Femur (tissue), 1 donor: ENCODE results near the gene ADAMTS8.

Experiments used
- DNase-seq: peaks from one replicate; pipeline ENCODE4 v3.0.0-alpha.2; 2017

ADAMTS8 gene, protein sequence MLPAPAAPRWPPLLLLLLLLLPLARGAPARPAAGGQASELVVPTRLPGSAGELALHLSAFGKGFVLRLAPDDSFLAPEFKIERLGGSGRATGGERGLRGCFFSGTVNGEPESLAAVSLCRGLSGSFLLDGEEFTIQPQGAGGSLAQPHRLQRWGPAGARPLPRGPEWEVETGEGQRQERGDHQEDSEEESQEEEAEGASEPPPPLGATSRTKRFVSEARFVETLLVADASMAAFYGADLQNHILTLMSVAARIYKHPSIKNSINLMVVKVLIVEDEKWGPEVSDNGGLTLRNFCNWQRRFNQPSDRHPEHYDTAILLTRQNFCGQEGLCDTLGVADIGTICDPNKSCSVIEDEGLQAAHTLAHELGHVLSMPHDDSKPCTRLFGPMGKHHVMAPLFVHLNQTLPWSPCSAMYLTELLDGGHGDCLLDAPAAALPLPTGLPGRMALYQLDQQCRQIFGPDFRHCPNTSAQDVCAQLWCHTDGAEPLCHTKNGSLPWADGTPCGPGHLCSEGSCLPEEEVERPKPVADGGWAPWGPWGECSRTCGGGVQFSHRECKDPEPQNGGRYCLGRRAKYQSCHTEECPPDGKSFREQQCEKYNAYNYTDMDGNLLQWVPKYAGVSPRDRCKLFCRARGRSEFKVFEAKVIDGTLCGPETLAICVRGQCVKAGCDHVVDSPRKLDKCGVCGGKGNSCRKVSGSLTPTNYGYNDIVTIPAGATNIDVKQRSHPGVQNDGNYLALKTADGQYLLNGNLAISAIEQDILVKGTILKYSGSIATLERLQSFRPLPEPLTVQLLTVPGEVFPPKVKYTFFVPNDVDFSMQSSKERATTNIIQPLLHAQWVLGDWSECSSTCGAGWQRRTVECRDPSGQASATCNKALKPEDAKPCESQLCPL

GRCh38 chr11:130428316-130429119 is at the start of gene ADAMTS8:
Gene ADAMTS8, minus strand, starts transcription at chr11:130428609. Its CDS starts 323 bp downstream, at chr11:130428286.
- DNase-seq: no peak

GRCh38 chr11:130477586-130478203 is 49.3 kb upstream of the ADAMTS8 start:
- no peak for DNase-seq

DNA sequence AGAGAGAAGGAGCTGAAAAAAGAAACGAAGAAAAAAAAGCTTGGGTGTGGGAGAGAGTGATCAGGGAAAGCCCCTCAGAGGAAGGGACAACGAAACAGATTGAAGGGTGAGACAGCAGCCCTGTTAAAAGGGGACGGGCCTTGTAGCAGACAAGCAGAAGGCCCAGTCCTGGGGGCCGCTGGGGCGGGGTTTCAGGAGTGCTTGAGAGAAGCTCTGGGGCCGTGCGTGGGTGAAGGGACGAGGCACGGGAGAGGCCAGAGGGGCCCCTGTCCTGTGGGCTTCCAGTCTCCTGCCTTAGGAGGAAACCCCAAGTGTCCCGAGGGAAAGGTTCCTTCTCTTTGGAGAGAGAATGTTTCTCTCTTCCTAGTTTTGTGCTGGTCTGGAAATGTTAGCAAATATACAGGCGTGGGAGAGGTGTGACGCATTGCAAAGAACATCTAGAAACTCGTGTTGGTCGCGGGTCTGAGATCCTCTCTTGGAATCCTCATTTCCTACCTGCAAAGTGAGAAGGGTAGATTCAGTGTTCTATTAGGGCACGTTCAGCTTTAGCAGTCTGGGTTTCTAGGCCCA is 48.6 kb upstream of the ADAMTS8 start:
- no peak for DNase-seq

- DNase-seq: no peak
Observed at GRCh38 chr11:130476200-130476921, 48.0 kb upstream of the ADAMTS8 start.

DNA sequence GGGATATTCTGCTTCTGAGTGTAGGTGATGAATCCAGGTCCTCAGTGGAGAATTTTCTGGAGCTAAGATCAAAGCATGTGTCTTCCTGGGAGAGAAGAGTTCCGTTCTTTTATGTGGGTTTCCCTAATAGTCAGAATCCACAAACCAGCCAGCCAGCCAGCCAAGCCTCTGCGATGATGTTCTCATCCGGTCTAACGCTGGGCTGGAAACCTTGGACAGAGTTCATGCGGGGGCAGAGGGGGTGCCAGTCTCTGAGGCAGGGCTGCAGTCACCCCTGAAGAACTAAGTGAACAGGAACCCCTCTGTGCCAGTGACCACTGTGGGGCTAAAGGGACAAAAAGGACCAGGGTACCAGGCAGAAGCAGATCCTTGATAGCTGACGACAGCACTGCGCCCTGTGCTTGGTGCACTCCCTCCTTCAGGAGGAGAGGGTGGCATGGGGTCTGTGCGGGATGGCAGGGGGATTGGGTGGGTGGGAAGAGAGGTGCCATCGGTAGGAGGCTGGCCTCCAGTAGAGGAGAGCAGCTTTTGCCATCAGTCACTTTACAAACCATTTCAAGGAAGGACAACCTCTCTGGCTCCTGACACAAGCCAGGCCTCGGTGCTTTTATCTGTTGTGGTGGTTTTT is 47.1 kb upstream of the ADAMTS8 start:
- no peak for DNase-seq

GRCh38 chr11:130474637-130475400 is 46.4 kb upstream of the ADAMTS8 start:
- no peak for DNase-seq

- no peak for DNase-seq
Observed at GRCh38 chr11:130473795-130474377, 45.5 kb upstream of the ADAMTS8 start.

- no peak for DNase-seq
Observed at GRCh38 chr11:130473056-130473794, 44.8 kb upstream of the ADAMTS8 start.

DNA sequence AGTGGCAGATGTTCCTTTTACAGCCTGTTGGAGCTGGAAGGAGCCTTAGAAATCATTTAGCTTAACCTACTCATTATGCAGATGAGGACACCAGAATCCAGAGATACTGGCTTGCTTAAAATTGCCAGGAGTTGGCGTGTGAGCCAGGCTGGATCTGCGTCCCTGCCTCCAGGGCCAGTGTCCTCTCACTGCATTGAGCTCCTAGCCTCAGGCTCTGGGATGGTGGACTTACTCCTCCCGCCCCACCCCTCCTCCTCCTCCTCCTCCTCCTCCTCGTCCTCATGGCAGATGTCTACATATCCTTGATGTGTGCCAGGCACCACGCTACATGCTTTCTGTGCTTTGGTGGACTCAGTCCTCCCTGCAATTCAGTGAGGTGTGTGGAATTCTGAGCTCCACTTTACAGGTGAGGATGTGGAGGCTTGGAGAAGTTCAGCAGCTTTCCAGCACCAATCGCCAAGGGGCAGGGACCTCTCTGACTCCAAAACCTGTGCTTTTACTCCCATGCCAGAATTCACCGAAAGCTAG is 44.1 kb upstream of the ADAMTS8 start:
- DNase-seq: no peak

GRCh38 chr11:130471731-130472433 is 43.5 kb upstream of the ADAMTS8 start:
- DNase-seq: no peak

- DNase-seq: peak; percentile 9
Observed at GRCh38 chr11:130470832-130471706, 42.7 kb upstream of the ADAMTS8 start.

DNA sequence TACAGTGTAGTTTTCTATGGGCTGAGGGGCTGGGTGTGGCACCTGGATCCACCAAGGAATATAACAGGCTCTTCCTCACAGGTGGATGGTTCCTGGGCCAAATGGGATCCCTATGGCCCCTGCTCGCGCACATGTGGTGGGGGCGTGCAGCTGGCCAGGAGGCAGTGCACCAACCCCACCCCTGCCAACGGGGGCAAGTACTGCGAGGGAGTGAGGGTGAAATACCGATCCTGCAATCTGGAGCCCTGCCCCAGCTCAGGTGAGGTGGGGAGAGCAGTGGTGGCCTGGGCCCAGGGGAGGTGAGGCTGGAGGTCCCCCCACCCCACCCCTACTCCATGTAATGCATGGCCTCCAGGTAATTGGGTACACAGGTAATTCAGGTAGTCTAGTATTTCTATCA is 40.8 kb upstream of the ADAMTS8 start:
- peak; percentile 4 for DNase-seq

DNA sequence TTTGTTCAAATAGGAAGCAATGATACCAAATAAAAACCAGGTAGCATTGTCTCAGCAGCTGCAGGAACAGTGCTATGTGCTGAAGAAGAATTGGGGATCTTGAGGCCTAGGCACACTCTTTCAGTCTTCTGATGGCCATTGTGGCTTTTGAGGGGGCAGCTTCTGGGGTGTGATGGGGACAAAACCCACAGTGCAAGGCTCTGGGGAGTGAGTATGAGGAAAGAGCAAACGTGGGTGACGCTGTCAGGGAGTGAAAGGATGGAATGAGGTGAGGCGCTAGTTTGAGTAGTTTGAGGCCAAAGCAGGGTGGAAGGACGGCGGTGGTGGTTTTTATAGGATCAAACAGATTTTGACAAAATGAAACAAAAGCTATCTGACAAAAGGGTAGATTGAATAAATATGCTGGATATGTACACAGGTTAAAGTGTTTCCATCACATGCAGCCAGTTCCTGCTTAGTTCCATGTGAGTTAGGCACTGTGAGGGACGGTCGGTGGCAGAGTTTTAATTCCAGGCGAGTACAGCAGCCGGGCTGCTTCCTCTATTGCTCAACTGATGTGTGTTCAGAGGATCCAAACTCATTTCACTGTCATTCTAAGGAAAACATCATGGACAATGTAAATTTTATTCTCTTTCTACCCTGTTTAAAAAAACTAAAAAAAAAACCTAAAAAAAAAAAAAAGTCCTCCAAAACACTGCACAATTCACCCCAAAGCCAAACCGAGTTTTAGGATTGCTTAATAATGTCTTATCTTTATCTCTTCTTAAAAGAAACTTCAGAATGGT is 38.9 kb upstream of the ADAMTS8 start:
- no peak for DNase-seq

- DNase-seq: no peak
Observed at GRCh38 chr11:130465263-130465662, 36.9 kb upstream of the ADAMTS8 start.

DNA sequence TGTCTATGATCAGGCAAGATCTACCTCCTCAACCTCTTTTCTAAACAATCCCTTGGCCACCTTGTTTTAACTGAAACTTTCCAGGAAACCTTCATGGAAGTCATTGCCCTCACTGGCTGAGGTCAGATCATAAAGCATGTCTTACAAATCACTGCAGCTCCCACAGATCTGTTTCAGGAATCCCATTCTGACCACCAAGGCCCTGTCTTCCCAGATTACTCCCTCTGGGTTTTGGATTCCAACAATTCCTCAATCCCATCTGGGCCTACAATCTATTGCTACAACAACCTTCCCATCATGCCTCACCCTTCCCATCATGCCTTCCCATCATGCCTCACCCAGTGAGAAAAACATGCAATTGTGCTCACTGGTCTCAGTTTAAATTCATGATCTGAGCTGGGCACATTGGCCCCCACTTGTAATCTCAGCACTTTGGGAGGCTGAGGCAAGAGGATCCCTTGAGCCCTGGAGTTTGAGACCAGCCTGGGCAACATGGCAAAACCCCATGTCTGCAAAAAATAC is 35.9 kb upstream of the ADAMTS8 start:
- DNase-seq: no peak

- no peak for DNase-seq
Observed at GRCh38 chr11:130462931-130463330, 34.5 kb upstream of the ADAMTS8 start.
